Astrocyte (in vitro differentiated cells and primary cell): ENCODE data around the gene GLRA3. TPM values are rescaled to one million over a fixed set of nuclear protein-coding genes. Genes with fewer than 3 reads are reported as not detected.
"Not testable (repeated sequence)": the region's sequence is repeated elsewhere in the genome, so short reads cannot be mapped to it uniquely, and the experiment has no call there.

Source experiments
- DNase-seq: peaks from one replicate; pipeline ENCODE4 v3.0.0-alpha.2; 2010; ENCODE audit warnings: low read depth
- FAIRE-seq: peaks from 2 replicates; lab custom pipeline; 2011; peaks lifted over from hg19 to GRCh38; lab: Jason Lieb, UNC
- H2AFZ ChIP-seq: 2 replicates; pipeline ENCODE4 v1.6.0; 2012; ENCODE audit warnings: low read depth, low read length, inconsistent platforms
- H3K27ac ChIP-seq: 2 replicates; pipeline ENCODE4 v1.5.1; 2011; ENCODE audit warnings: low read depth, low read length, inconsistent platforms
- H3K27me3 ChIP-seq: 2 replicates; pipeline ENCODE4 v1.6.0; 2011; ENCODE audit warnings: low read length, inconsistent platforms; ENCODE audit not compliant: insufficient read depth
- H3K36me3 ChIP-seq: 2 replicates; pipeline ENCODE4 v1.5.1; 2011; ENCODE audit warnings: low read length, inconsistent platforms; ENCODE audit not compliant: insufficient read depth
- H3K4me1 ChIP-seq: 2 replicates; pipeline ENCODE4 v1.5.1; 2011; ENCODE audit warnings: low read length, inconsistent platforms; ENCODE audit not compliant: insufficient read depth
- H3K4me2 ChIP-seq: 2 replicates; pipeline ENCODE4 v1.6.0; 2012; ENCODE audit warnings: low read length, inconsistent platforms
- H3K4me3 ChIP-seq: 2 replicates; pipeline ENCODE4 v1.5.1; 2011; ENCODE audit warnings: low read depth, mild to moderate bottlenecking, low read length, inconsistent platforms; ENCODE audit not compliant: insufficient read depth
- H3K79me2 ChIP-seq: 2 replicates; pipeline ENCODE4 v1.6.0; 2012; ENCODE audit warnings: mild to moderate bottlenecking, low read length, inconsistent platforms; ENCODE audit not compliant: insufficient read depth
- H3K9ac ChIP-seq: 2 replicates; pipeline ENCODE4 v1.6.0; 2012; ENCODE audit warnings: mild to moderate bottlenecking, low read length, inconsistent platforms
- H3K9me3 ChIP-seq: 2 replicates; pipeline ENCODE4 v1.5.1; 2012; ENCODE audit warnings: low read depth, mild to moderate bottlenecking, low read length, inconsistent platforms; ENCODE audit not compliant: insufficient read depth
- H4K20me1 ChIP-seq: 2 replicates; pipeline ENCODE4 v1.6.0; 2012; ENCODE audit warnings: low read length, inconsistent platforms; ENCODE audit not compliant: insufficient read depth
- H3K27ac Mint-ChIP-seq: one replicate; pipeline ENCODE4 v1.8.0; 2021; ENCODE audit warnings: mild to moderate bottlenecking, mixed read lengths; ENCODE audit not compliant: unreplicated experiment
- H3K27me3 Mint-ChIP-seq: one replicate; pipeline ENCODE4 v1.8.0; 2021; ENCODE audit warnings: low read depth, mixed read lengths; ENCODE audit not compliant: unreplicated experiment
- H3K36me3 Mint-ChIP-seq: one replicate; pipeline ENCODE4 v1.8.0; 2021; ENCODE audit warnings: low read depth, mixed read lengths; ENCODE audit not compliant: unreplicated experiment
- H3K4me1 Mint-ChIP-seq: one replicate; pipeline ENCODE4 v1.8.0; 2021; ENCODE audit warnings: low read depth, mixed read lengths; ENCODE audit not compliant: unreplicated experiment
- H3K4me3 Mint-ChIP-seq: one replicate; pipeline ENCODE4 v1.8.0; 2021; ENCODE audit warnings: mild to moderate bottlenecking, moderate library complexity, mixed read lengths; ENCODE audit not compliant: unreplicated experiment
- H3K9me3 Mint-ChIP-seq: one replicate; pipeline ENCODE4 v1.8.0; 2021; ENCODE audit warnings: mild to moderate bottlenecking, mixed read lengths; ENCODE audit not compliant: unreplicated experiment
- CTCF ChIP-seq: IDR thresholded peaks from 2 replicates; pipeline ENCODE4 v1.5.1; 2011; ENCODE audit warnings: low read depth, mild to moderate bottlenecking, inconsistent platforms, low read length, moderate library complexity; ENCODE audit not compliant: insufficient read depth
- EZH2 ChIP-seq: IDR thresholded peaks from 2 replicates; pipeline ENCODE4 v1.6.1; 2012; ENCODE audit warnings: mild to moderate bottlenecking, low read length, inconsistent platforms; ENCODE audit not compliant: insufficient read depth
- total RNA-seq: library from RNA; stranded (reverse); gene quantifications from 2 replicates; pipeline ENCODE4 v1.2.1, GENCODE V29; 2021

Gene GLRA3
- total RNA-seq, 1 donor from 2014 or later = not detected

- H3K4me3 ChIP-seq = no peak overlapping the region
- no peak for FAIRE-seq
Measured at GRCh38 chr4:174697202-174697601, 131.8 kb downstream of the GLRA3 start.

DNA sequence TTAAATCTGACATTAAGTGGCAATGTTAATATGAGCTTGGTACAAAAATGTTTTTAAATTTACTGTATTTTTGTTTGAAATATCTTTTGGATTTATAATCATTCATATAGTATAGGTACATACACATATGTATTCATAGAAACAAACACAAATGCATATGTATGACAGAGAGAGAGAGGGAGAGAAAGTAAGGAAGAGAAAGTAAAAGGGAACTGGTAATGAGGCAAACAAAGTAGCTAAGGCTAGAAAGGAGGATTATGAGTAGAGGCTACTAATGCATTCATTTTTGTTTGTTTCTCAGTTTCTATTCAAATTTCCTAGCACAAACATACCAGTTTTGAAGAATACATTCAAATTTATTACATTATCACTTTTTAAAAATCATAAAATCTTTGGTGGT, 132.4 kb downstream of the GLRA3 start:
- no peak overlapping the region for H3K4me3 Mint-ChIP-seq
- TF ChIP-seq EZH2 = no peak
- TF ChIP-seq CTCF = no peak
- no peaks in the 10 kb centered on the region for H3K9me3 Mint-ChIP-seq
- H3K36me3 ChIP-seq = no peaks in the 10 kb centered on the region
- no peak overlapping the region for H3K27ac ChIP-seq
- no peak overlapping the region for H3K27ac Mint-ChIP-seq
- no peak overlapping the region for H3K9ac ChIP-seq
- no peak overlapping the region for H2AFZ ChIP-seq
- no peak overlapping the region for H3K4me2 ChIP-seq
- no peaks in the 10 kb centered on the region for H3K9me3 ChIP-seq
- H3K27me3 ChIP-seq = no peaks in the 10 kb centered on the region
- FAIRE-seq (no peak), DNase-seq (no peak)
- no peaks in the 10 kb centered on the region for H3K27me3 Mint-ChIP-seq
- H3K79me2 ChIP-seq = no peaks in the 10 kb centered on the region
- H4K20me1 ChIP-seq = no peaks in the 10 kb centered on the region
- no peaks in the 10 kb centered on the region for H3K36me3 Mint-ChIP-seq
- no peak overlapping the region for H3K4me3 ChIP-seq
- H3K4me1 Mint-ChIP-seq = no peaks in the 10 kb centered on the region
- H3K4me1 ChIP-seq = no peaks in the 10 kb centered on the region

More at GRCh38 chr4:174697202-174697601, 131.8 kb downstream of the GLRA3 start:
- Mint-ChIP-seq H3K27ac (no peak overlapping the region), H3K4me3 (no peak overlapping the region), H3K4me1 (no peaks in the 10 kb centered on the region), H3K27me3 (no peaks in the 10 kb centered on the region), H3K9me3 (no peaks in the 10 kb centered on the region), H3K36me3 (no peaks in the 10 kb centered on the region)
- Histone ChIP-seq H3K9me3 (no peaks in the 10 kb centered on the region), H3K4me1 (no peaks in the 10 kb centered on the region), H3K79me2 (no peaks in the 10 kb centered on the region), H3K4me2 (no peak overlapping the region), H3K9ac (no peak overlapping the region), H3K27ac (no peak overlapping the region), H4K20me1 (no peaks in the 10 kb centered on the region), H2AFZ (no peak overlapping the region), H3K27me3 (no peaks in the 10 kb centered on the region), H3K36me3 (no peaks in the 10 kb centered on the region)
- TF ChIP-seq CTCF (no peak), EZH2 (no peak)
- no peak for DNase-seq

DNA sequence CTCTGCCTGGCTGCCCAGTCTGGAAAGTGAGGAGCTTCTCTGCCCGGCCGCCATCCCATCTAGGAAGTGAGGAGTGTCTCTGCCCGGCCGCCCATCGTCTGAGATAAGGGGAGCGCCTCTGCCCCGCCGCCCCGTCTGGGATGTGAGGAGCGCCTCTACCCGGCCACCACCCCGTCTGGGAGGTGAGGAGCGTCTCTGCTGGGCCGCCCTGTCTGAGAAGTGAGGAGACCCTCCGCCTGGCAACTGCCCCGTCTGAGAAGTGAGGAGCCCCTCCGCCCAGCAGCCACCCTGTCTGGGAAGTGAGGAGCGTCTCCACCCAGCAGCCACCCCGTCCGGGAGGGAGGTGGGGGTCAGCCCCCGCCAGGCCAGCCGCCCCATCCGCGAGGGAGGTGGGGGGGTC, 137.2 kb downstream of the GLRA3 start:
- not testable (repeated sequence) for H3K27ac ChIP-seq, H3K9me3 ChIP-seq, H3K4me2 ChIP-seq, H3K36me3 ChIP-seq, H3K4me3 Mint-ChIP-seq, DNase-seq, H3K36me3 Mint-ChIP-seq, H4K20me1 ChIP-seq, H3K27me3 ChIP-seq, H3K9ac ChIP-seq, H3K9me3 Mint-ChIP-seq, H3K4me1 ChIP-seq, FAIRE-seq, H3K27me3 Mint-ChIP-seq, H2AFZ ChIP-seq, H3K79me2 ChIP-seq, H3K27ac Mint-ChIP-seq, H3K4me3 ChIP-seq, H3K4me1 Mint-ChIP-seq
